ENCODE measurements around the gene A2M.

- TF ChIP-seq SP1 (IDR thresholded peaks at IDR 0.05): no peak
- no peak for TF ChIP-seq CTCF (IDR thresholded peaks at IDR 0.05; ENCODE audit: low read depth, low read length, missing input control)
- peak in 1 of 2 donors; percentile 35 for TF ChIP-seq RAD21 (IDR thresholded peaks at IDR 0.05)
- TF ChIP-seq TAF1 (conservative IDR thresholded peaks at IDR 0.05): no peak
- no peak for TF ChIP-seq RXRA (IDR thresholded peaks at IDR 0.05)
- no peak for TF ChIP-seq YY1 (IDR thresholded peaks at IDR 0.05)
- no peak for TF ChIP-seq FOXA1 (IDR thresholded peaks at IDR 0.05)
- no peak for TF ChIP-seq ZBTB33 (IDR thresholded peaks at IDR 0.05)
- TF ChIP-seq ATF3 (IDR thresholded peaks at IDR 0.05): no peak
- TF ChIP-seq HNF4G (IDR thresholded peaks at IDR 0.05): no peak
- no peak for TF ChIP-seq NR2F2 (IDR thresholded peaks at IDR 0.05)
- TF ChIP-seq MAX (IDR thresholded peaks at IDR 0.05): no peak
These were observed 33.7 kb upstream of the A2M start for GRCh38 chr12:9149372-9149771.

All from liver (tissue), 3 donors.